Ovary (tissue), 3 donors: ENCODE data around the gene SLC49A4.

Experiments used
- EP300 ChIP-seq: sonication (generic); formaldehyde crosslinking; IDR thresholded peaks from one replicate; pipeline ENCODE4 v1.6.1; 2017; ENCODE audit warnings: antibody characterized with exemption
- POLR2A ChIP-seq: fragments of 450-650 bp; IDR thresholded peaks from one replicate; pipeline ENCODE4 v1.6.1; 2017; ENCODE audit warnings: antibody characterized with exemption, mild to moderate bottlenecking, moderate library complexity
- TF ChIP-seq, protein P1 (sequence below), 3 donors: fragments of 450-650 bp in 2 of 3; fragments of 200-600 bp in 1 of 3; IDR thresholded peaks; one replicate each; pipeline versions ENCODE4 v1.5.1 to v1.8.0; 2016 to 2022; ENCODE audit warnings: antibody characterized with exemption in 3 of 3, mild to moderate bottlenecking in 1 of 3
- donor health status: DM: no; HTN: no; CAD: no.

DNA sequence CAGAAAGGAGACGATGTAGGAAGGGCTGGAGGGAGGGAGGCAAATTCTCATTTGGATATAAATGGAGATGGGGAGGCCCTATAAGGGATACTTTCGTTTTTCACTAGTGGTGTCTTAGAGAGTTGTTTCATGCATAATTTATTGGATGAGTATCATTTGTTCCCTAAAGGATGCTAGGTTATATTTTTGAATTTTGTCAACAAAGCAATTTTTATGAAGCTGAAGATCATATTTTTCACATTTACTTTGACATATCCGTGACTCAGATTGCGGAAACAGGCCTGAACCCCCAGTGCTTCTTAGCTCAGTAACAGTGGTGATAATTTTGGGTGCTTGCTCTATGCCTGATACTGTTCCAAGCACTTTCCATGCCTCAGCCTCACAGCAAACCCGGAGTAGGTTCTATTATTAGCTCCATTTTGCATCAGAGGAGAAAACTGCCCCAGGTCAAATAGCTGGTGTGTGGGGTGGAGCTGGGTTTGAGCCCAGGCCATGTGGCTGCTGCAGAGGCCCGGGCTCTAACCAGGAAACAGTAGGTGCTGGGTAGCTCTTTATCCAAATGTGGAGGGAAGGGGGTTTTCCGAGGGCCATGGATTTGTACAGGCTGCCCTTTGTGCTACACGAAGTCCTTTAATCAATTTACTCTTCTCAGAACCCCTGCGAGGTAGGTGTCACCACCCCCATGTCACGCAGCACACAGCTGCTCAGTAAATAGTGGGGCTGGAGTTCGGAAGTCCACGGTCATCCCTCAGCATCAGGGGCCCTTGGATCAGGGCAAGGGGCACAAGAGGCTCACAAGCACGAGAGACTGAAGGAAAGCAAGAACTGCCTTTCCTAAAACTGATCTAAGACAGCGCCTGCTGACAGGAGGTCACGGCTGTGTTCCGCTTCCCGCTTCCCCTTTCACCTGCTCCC is 99.1 kb downstream of the SLC49A4 start:
- TF ChIP-seq, protein P1, sequence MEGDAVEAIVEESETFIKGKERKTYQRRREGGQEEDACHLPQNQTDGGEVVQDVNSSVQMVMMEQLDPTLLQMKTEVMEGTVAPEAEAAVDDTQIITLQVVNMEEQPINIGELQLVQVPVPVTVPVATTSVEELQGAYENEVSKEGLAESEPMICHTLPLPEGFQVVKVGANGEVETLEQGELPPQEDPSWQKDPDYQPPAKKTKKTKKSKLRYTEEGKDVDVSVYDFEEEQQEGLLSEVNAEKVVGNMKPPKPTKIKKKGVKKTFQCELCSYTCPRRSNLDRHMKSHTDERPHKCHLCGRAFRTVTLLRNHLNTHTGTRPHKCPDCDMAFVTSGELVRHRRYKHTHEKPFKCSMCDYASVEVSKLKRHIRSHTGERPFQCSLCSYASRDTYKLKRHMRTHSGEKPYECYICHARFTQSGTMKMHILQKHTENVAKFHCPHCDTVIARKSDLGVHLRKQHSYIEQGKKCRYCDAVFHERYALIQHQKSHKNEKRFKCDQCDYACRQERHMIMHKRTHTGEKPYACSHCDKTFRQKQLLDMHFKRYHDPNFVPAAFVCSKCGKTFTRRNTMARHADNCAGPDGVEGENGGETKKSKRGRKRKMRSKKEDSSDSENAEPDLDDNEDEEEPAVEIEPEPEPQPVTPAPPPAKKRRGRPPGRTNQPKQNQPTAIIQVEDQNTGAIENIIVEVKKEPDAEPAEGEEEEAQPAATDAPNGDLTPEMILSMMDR (IDR thresholded peaks at IDR 0.05), result no peak
- TF ChIP-seq EP300 (no peak), POLR2A (no peak)
